ENCODE results near the gene UNG. TPM values are rescaled to one million over a fixed set of nuclear protein-coding genes. Genes with fewer than 3 reads are reported as not detected.

Gene UNG
- total and polyA plus RNA-seq, 12 donors = 14.2 to 37.3 (median 27.3) TPM

DNA sequence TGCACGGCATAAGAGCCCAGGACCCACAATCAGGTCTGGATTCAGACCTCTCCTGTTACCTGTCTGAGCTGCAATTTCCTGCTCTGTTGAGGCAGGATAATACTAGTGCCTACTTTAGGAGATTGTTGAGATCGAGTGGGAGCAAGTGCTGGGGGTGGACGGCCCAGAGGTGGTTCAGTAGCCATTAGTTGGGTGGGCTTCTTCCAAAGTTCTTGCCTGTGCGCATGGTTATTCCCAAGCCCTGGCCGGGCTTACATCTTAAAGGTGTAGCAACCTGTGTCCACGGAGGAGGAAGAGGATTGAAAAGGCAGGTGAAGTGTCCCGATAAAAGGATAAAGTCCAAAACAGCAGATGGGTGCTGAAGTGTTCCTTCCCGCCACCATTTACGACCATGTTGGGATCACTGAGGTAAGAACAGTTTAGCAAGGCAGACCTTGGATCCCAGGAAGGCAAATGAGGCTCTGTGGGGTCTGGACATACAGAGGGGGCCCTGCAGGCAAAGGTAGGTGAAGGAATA lies 52.8 kb downstream of the UNG start:
- Histone ChIP-seq H3K36me3 (peaks cover 0 to 14% (median 0%) of the 10 kb centered on the region in 9 donors), H3K9me3 (no peaks in the 10 kb centered on the region), H3K27me3 (no peaks in the 10 kb centered on the region), H3K4me1 (peaks cover 2 to 59% (median 35%) of the 10 kb centered on the region in 9 donors), H3K4me3 (no peak overlapping the region), H3K27ac (peak overlapping the region in 1 of 10 donors; percentile 45)
- WGBS, 2 donors = 87 to 90% methylated on average over 9 of the region's 9 CpGs
- TF ChIP-seq, protein P1, sequence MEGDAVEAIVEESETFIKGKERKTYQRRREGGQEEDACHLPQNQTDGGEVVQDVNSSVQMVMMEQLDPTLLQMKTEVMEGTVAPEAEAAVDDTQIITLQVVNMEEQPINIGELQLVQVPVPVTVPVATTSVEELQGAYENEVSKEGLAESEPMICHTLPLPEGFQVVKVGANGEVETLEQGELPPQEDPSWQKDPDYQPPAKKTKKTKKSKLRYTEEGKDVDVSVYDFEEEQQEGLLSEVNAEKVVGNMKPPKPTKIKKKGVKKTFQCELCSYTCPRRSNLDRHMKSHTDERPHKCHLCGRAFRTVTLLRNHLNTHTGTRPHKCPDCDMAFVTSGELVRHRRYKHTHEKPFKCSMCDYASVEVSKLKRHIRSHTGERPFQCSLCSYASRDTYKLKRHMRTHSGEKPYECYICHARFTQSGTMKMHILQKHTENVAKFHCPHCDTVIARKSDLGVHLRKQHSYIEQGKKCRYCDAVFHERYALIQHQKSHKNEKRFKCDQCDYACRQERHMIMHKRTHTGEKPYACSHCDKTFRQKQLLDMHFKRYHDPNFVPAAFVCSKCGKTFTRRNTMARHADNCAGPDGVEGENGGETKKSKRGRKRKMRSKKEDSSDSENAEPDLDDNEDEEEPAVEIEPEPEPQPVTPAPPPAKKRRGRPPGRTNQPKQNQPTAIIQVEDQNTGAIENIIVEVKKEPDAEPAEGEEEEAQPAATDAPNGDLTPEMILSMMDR (IDR thresholded peaks at IDR 0.05) = no peak
- ATAC-seq (no peak), DNase-seq (no peak)
- intact Hi-C loops (cut with DNase I) = loop anchor here in 1 of 10 donors (5.0 kb wide), 1 partner anchor 38 kb away; no protein-coding TSS in a partner anchor

DNA sequence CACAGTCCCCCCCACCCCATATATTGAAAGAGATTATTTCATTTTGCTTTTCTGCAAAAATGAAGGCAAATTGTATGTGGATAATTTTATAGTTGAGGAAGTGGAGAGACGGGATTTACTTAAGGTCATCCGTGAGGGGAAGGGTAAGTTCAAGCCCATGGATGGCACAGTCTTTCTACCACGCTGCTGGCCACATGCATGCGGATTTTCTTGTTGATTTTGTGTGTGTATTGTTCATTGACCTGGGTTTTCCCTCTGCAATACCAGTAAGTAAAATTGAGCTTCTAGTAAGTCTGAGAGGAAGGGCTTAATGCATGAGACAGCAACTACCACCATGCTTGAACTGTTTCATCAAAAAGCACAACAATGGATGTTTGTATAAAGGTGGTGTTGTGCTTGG lies 54.1 kb downstream of the UNG start:
- no peak for ATAC-seq
- intact Hi-C loops (cut with DNase I) = loop anchor here in 1 of 10 donors (5.0 kb wide), 1 partner anchor 39 kb away; no protein-coding TSS in a partner anchor
- WGBS, 2 donors = 90 to 94% methylated on average over 4 of the region's 4 CpGs

DNA sequence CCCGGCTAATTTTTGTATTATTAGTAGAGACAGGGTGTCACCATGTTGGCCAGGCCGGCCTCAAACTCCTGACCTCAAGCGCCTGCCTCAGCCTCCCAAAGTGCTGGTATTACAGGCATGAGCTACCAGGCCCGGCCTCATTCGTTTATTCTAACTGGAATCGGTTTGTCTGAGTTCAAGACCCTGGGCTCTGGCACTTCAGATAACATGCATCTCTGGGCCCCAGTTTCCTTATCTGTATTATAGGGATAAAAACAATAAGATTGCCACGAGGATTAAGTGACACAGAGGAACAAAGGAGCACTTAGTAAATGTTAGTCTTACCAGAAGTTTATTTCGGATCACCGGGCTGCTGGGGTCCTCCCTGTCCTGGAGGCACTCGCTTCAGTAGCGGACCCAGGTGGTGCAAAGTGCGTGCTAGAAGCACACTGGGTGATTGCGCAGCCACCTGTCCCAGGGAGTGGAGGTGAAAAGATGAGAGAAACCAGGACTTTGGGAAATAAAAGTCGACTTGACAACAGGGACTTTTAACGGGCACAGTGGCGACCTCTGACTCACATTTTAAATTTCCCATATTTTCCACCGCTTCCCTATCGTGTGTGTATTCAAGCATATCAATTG lies 56.5 kb downstream of the UNG start:
- 30 to 40% methylated on average over 18 of the region's 18 CpGs for WGBS, 2 donors
- intact Hi-C loops (cut with DNase I) = loop anchor here in 3 of 10 donors (2.0 to 5.0 kb wide), 3 partner anchors 37 to 43 kb away; partner anchors contain the start of gene ACACB (in 1 of the 3)

More for the DNA sequence above, 54.1 kb downstream of the UNG start:
- H3K4me3 ChIP-seq = no peak overlapping the region
- peaks cover 2 to 61% (median 44%) of the 10 kb centered on the region in 9 donors for H3K4me1 ChIP-seq
- H3K9me3 ChIP-seq = no peaks in the 10 kb centered on the region
- H3K27me3 ChIP-seq = no peaks in the 10 kb centered on the region
- no peak for DNase-seq
- peaks cover 0 to 14% (median 0%) of the 10 kb centered on the region in 9 donors for H3K36me3 ChIP-seq
- peak overlapping the region in 1 of 10 donors; percentile 2 for H3K27ac ChIP-seq
- TF ChIP-seq, protein P1 (IDR thresholded peaks at IDR 0.05) = no peak

More for the DNA sequence above, 56.5 kb downstream of the UNG start:
- H3K27me3 ChIP-seq = no peaks in the 10 kb centered on the region
- H3K36me3 ChIP-seq = peaks cover 0 to 9% (median 0%) of the 10 kb centered on the region in 9 donors
- DNase-seq (no peak), ATAC-seq (peak in 4 of 8 donors; percentile 2 to 9 (median 5))
- peak overlapping the region; percentile 37 to 82 (median 72) for H3K4me3 ChIP-seq
- no peaks in the 10 kb centered on the region for H3K9me3 ChIP-seq
- H3K27ac ChIP-seq = peak overlapping the region in 9 of 10 donors; percentile 66 to 91 (median 80)
- TF ChIP-seq, protein P1 (IDR thresholded peaks at IDR 0.05) = no peak
- H3K4me1 ChIP-seq = peaks cover 7 to 64% (median 46%) of the 10 kb centered on the region in 9 donors
